GM12875 (cell line): Measurements from ENCODE around the gene PEX10.

Experiments used
- H3K4me3 ChIP-seq: one replicate; pipeline ENCODE4 v1.5.1; 2011; ENCODE audit warnings: low read depth, low read length, control low read depth
- CTCF ChIP-seq: IDR thresholded peaks from 2 replicates; pipeline ENCODE4 v1.5.1; 2011; ENCODE audit warnings: low read depth, mild to moderate bottlenecking, control low read depth, inconsistent platforms, low read length, moderate library complexity, borderline replicate concordance; ENCODE audit not compliant: insufficient read depth

PEX10 gene

GRCh38 chr1:2411801-2412394 is 466 bp downstream of the PEX10 start:
- peak overlapping the region; percentile 90 for H3K4me3 ChIP-seq
- TF ChIP-seq CTCF = no peak

- no peak for TF ChIP-seq CTCF
- H3K4me3 ChIP-seq = no peak overlapping the region
Measured at GRCh38 chr1:2409745-2410144, 2.6 kb downstream of the PEX10 start.

GRCh38 chr1:2408859-2409276 is 3.5 kb downstream of the PEX10 start:
- H3K4me3 ChIP-seq = no peak overlapping the region
- TF ChIP-seq CTCF = no peak

- H3K4me3 ChIP-seq = no peak overlapping the region
- TF ChIP-seq CTCF = no peak
Measured at GRCh38 chr1:2408456-2408855, 3.9 kb downstream of the PEX10 start.

- no peak overlapping the region for H3K4me3 ChIP-seq
- TF ChIP-seq CTCF = no peak
Measured at GRCh38 chr1:2407991-2408275, 4.4 kb downstream of the PEX10 start.

GRCh38 chr1:2407166-2407990 is 5.0 kb downstream of the PEX10 start:
- H3K4me3 ChIP-seq = no peak overlapping the region
- no peak for TF ChIP-seq CTCF

- no peak for TF ChIP-seq CTCF
- no peak overlapping the region for H3K4me3 ChIP-seq
Measured at GRCh38 chr1:2406451-2407041, 5.8 kb downstream of the PEX10 start.
